ENCODE results near the gene COX20. TPM values are rescaled to one million over a fixed set of nuclear protein-coding genes. Genes with fewer than 3 reads are reported as not detected.

Gene COX20
- total and polyA plus RNA-seq, 2 of the 13 experiments (the other 11 are each of a cell fraction or from before 2014, with no cell fraction given): 34.4 to 95.8 TPM

GRCh38 chr1:244840219-244840794, 4.8 kb downstream of the COX20 start (continued):
- TF ChIP-seq ARID4A (CRISPR knock-in tag; IDR thresholded peaks at IDR 0.05; ENCODE audit: borderline replicate concordance): 0 out of 2 replicates have a peak, but pooled peaks have one; percentile 16
- no peak for TF ChIP-seq ZMYM2 (CRISPR knock-in tag; IDR thresholded peaks at IDR 0.05)
- peak in 1 of 2 experiments; percentile 22; a peak in 2 of 4 replicates for TF ChIP-seq MAFK (conservative IDR thresholded peaks at IDR 0.05 in 1 of 2, IDR thresholded peaks at IDR 0.05 in 1 of 2; ENCODE audit: low read length in 2 of 2)
- peak; percentile 62 for TF ChIP-seq POLR2G (IDR thresholded peaks at IDR 0.05; ENCODE audit: low read depth, low read length)

- ChIA-PET CTCF (ENCODE audit: low intra/inter-chr PET ratio, low total read pairs) (no interaction called here), POLR2A (interaction anchor here (10.1 kb wide), 1 partner anchor 20 kb away, joined by 163 read pairs; the partner anchor contains the start of gene HNRNPU)
- in situ Hi-C loops (cut with HindIII; ENCODE audit: extremely low pct_ligation_motif_present, low pct_unique_long_range_greater_than_20kb): no loop called here
- H3K9me3 ChIP-seq (ENCODE audit: low read length): no peaks in the 10 kb centered on the region
- no peak for DNase-seq (ENCODE audit: low spot score)
- 69% methylated on average over 9 of the region's 9 CpGs for WGBS (ENCODE audit: low lambda C conversion rate)
- peak overlapping the region; percentile 37 for H3K27ac ChIP-seq (ENCODE audit: extremely low read length, insufficient read depth, low read length)
- H3K36me3 ChIP-seq (replicated peaks in 1 of 2; ENCODE audit: control insufficient read depth in 1 of 2, insufficient read depth in 2 of 2, low read length in 2 of 2): peaks cover 6 to 21% of the 10 kb centered on the region in 2 experiments
- H3K4me3 ChIP-seq (replicated peaks in 1 of 3; ENCODE audit: insufficient read depth in 1 of 3, low read depth in 2 of 3, low read length in 3 of 3): peak overlapping the region in 1 of 3 experiments; percentile 16; a peak in 1 of 6 replicates
- H3K4me2 ChIP-seq (ENCODE audit: low read depth, low read length): peak overlapping the region; percentile 35; the same call in 1 of the 2 replicates
- H2AFZ ChIP-seq (ENCODE audit: low read length): no peak overlapping the region
- FAIRE-seq: no peak
- H3K27me3 ChIP-seq (ENCODE audit: control insufficient read depth in 1 of 2, insufficient read depth in 2 of 2, low read length in 2 of 2): no peaks in the 10 kb centered on the region
- intact Hi-C loops (cut with micrococcal nuclease; ENCODE audit: unreplicated experiment): no loop called here
- ATAC-seq: no peak
- H3K9ac ChIP-seq (ENCODE audit: insufficient read depth, low read depth, low read length): no peak overlapping the region
- BruUV-seq (replicated peaks): no TSS peak
- H3K4me1 ChIP-seq (ENCODE audit: insufficient read depth, low read length): peaks cover 58% of the 10 kb centered on the region
- H3K79me2 ChIP-seq (ENCODE audit: insufficient read depth, low read length): peaks cover 59% of the 10 kb centered on the region
- H4K20me1 ChIP-seq (ENCODE audit: insufficient read depth, low read length): peaks cover 48% of the 10 kb centered on the region
- TF ChIP-seq POLR2AphosphoS5 (IDR thresholded peaks at IDR 0.05; ENCODE audit: low read depth, low read length) (peak; percentile 52; the same call in 1 of the 2 replicates), RAD21 (CRISPR knock-in tag; IDR thresholded peaks at IDR 0.05) (no peak), ZNF607 (CRISPR knock-in tag; IDR thresholded peaks at IDR 0.05; ENCODE audit: borderline replicate concordance) (no peak), SIN3A (IDR thresholded peaks at IDR 0.05; ENCODE audit: borderline replicate concordance, low read depth, low read length) (no peak), ZNF513 (CRISPR knock-in tag; conservative IDR thresholded peaks at IDR 0.05) (no peak), ZNF468 (CRISPR knock-in tag; IDR thresholded peaks at IDR 0.05) (no peak), ZNF704 (CRISPR knock-in tag; IDR thresholded peaks at IDR 0.05; ENCODE audit: borderline replicate concordance) (no peak), MTF2 (CRISPR knock-in tag; IDR thresholded peaks at IDR 0.05; ENCODE audit: borderline replicate concordance) (no peak), TERF1 (CRISPR knock-in tag; IDR thresholded peaks at IDR 0.05) (no peak)
These were observed 5.9 kb downstream of the COX20 start for GRCh38 chr1:244841273-244841927.

Data from HepG2 (cell line).